Tibial nerve (tissue), 4 donors: ENCODE data around the gene PRH1. TPM values are rescaled to one million over a fixed set of nuclear protein-coding genes. Genes with fewer than 3 reads are reported as not detected.

Experiments
- DNase-seq, 2 donors: peaks; one replicate each; pipeline ENCODE4 v3.0.0-alpha.2; 2019; ENCODE audit warnings: low spot score in 2 of 2
- H3K27ac ChIP-seq, 4 donors: fragments of 200-600 bp; sonication (generic) in 3 of 4; one replicate each; pipeline ENCODE4 v1.5.1; 2017 to 2019; ENCODE audit warnings: mild to moderate bottlenecking in 1 of 4
- H3K27me3 ChIP-seq, 2 donors: fragments of 200-600 bp; sonication (generic) in 1 of 2; one replicate each; pipeline versions ENCODE4 v1.5.1 to v1.6.0; 2017 to 2019
- H3K36me3 ChIP-seq, 3 donors: fragments of 200-600 bp; sonication (generic); one replicate each; pipeline ENCODE4 v1.5.1; 2018 to 2019
- H3K4me1 ChIP-seq, 4 donors: fragments of 200-600 bp; sonication (generic) in 3 of 4; one replicate each; pipeline ENCODE4 v1.5.1; 2017 to 2019
- H3K4me3 ChIP-seq, 4 donors: fragments of 200-600 bp; sonication (generic) in 3 of 4; one replicate each; pipeline ENCODE4 v1.5.1; 2017 to 2019; ENCODE audit warnings: mild to moderate bottlenecking in 1 of 4, moderate library complexity in 1 of 4
- H3K9me3 ChIP-seq, 4 donors: fragments of 200-600 bp; sonication (generic) in 3 of 4; one replicate each; pipeline ENCODE4 v1.5.1; 2017 to 2019
- EP300 ChIP-seq, 2 donors: sonication (generic); formaldehyde crosslinking; IDR thresholded peaks; one replicate each; pipeline ENCODE4 v1.6.1; 2017; ENCODE audit warnings: antibody characterized with exemption in 2 of 2, mild to moderate bottlenecking in 1 of 2
- POLR2A ChIP-seq, 2 donors: fragments of 450-650 bp; IDR thresholded peaks; one replicate each; pipeline ENCODE4 v1.6.1; 2017; ENCODE audit warnings: antibody characterized with exemption in 2 of 2, mild to moderate bottlenecking in 2 of 2, moderate library complexity in 2 of 2
- WGBS, 2 donors: methylation state at CpG; one replicate each; pipeline ENCODE4 v1.1.5; 2018; 5-methylcytosine and 5-hydroxymethylcytosine counted together
- total RNA-seq, 4 donors: library from RNA; depleted of rRNA; stranded (reverse); fragments of >200 nt; gene quantifications; one replicate each; pipeline ENCODE4 v1.1.0, GENCODE V29; 2016
- TF ChIP-seq, protein P1 (sequence below), 5 experiments: fragments of 200-600 bp in 3 of 5; fragments of 450-650 bp in 2 of 5; sonication (generic) in 3 of 5; IDR thresholded peaks; one replicate each; pipeline ENCODE4 v1.5.1; 2016 to 2019; ENCODE audit warnings: antibody characterized with exemption in 5 of 5, mild to moderate bottlenecking in 3 of 5, moderate library complexity in 2 of 5

The PRH1 gene
- 10 to 100 TPM; 45.1 to 54.3 (median 52.4) TPM for total RNA-seq

DNA sequence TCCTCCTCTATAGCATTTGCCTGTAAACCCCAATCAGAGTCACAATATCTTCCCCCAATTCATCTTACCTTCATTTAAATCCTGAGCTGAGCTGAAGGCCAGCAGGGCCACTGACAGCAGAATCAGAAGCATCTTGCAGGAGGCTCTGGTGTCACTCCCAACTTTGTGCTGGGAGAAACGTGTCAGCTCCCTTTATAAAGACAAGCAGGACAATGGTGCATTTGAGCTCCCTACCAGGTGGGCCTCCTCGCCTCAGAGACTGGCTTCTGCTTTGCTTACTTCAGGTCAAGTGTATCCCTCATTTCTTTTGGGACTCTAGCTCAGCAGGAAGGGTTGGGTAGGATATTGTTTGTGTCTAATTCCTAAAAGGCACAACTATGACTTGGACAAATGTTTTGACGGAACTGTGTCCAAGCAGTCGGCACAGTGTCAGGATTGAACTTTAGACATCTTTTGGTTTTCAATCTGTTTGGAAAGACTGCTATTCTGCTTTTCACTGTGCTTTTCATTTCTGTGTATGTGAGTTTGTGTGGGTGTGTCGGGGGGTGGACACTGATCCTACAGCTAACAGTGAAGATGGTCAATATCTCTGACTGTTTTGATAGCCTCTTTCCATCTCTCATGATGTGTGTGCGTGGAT lies at the start of gene PRH1:
Gene PRH1, minus strand, starts transcription at position 170 of the 640 bp plus-strand sequence. Its CDS starts 38 bp downstream, at position 132.
- Histone ChIP-seq H3K4me3 (no peak within 1 kb of the TSS), H3K27me3 (no peaks in the 10 kb centered on the region), H3K4me1 (no peaks in the 10 kb centered on the region), H3K36me3 (peaks cover 0 to 28% (median 0%) of the 10 kb centered on the region in 3 donors), H3K27ac (no peak within 1 kb of the TSS), H3K9me3 (no peaks in the 10 kb centered on the region)
- TF ChIP-seq, protein P1, sequence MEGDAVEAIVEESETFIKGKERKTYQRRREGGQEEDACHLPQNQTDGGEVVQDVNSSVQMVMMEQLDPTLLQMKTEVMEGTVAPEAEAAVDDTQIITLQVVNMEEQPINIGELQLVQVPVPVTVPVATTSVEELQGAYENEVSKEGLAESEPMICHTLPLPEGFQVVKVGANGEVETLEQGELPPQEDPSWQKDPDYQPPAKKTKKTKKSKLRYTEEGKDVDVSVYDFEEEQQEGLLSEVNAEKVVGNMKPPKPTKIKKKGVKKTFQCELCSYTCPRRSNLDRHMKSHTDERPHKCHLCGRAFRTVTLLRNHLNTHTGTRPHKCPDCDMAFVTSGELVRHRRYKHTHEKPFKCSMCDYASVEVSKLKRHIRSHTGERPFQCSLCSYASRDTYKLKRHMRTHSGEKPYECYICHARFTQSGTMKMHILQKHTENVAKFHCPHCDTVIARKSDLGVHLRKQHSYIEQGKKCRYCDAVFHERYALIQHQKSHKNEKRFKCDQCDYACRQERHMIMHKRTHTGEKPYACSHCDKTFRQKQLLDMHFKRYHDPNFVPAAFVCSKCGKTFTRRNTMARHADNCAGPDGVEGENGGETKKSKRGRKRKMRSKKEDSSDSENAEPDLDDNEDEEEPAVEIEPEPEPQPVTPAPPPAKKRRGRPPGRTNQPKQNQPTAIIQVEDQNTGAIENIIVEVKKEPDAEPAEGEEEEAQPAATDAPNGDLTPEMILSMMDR (IDR thresholded peaks at IDR 0.05) = no peak
- TF ChIP-seq POLR2A (IDR thresholded peaks at IDR 0.05) = no peak
- TF ChIP-seq EP300 (IDR thresholded peaks at IDR 0.05) = no peak
- 85 to 87% methylated on average over 6 of the region's 6 CpGs for WGBS, 2 donors
- DNase-seq = no peak

DNA sequence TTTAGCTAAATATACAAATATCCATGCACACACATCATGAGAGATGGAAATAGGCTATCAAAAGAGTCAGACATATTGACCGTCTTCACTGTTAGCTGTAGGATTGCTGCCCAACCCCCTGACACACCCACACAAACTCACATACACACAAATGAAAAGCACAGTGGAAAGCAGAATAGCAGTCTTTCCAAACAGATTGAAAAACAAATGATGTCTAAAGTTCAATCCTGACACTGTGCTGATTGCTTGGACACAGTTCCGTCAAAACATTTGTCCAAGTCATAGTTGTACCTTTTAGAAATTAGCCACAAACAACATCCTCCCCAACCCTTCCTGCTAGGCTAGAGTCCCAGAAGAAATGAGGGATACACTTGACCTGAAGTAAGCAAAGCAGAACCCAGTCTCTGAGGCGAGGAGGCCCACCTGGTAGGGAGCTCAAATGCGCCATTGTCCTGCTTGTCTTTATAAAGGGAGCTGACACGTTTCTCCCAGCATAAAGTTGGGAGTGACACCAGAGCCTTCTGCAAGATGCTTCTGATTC lies 44.8 kb upstream of the PRH1 start, which contains the start of gene PRH2:
Gene PRH2, plus strand, starts transcription at position 491 of the 541 bp plus-strand sequence. Its CDS starts 38 bp downstream, at position 529.
- no peak for TF ChIP-seq EP300 (IDR thresholded peaks at IDR 0.05)
- TF ChIP-seq, protein P1 (IDR thresholded peaks at IDR 0.05) = no peak
- no peaks in the 10 kb centered on the region for H3K36me3 ChIP-seq
- H3K9me3 ChIP-seq = no peaks in the 10 kb centered on the region
- whole genome bisulfite sequencing, 2 donors = 87 to 93% methylated on average over 5 of the region's 5 CpGs
- no peak within 1 kb of the TSS for H3K4me3 ChIP-seq
- no peak within 1 kb of the TSS for H3K27ac ChIP-seq
- DNase-seq = no peak
- H3K27me3 ChIP-seq = no peaks in the 10 kb centered on the region
- H3K4me1 ChIP-seq = no peaks in the 10 kb centered on the region

DNA sequence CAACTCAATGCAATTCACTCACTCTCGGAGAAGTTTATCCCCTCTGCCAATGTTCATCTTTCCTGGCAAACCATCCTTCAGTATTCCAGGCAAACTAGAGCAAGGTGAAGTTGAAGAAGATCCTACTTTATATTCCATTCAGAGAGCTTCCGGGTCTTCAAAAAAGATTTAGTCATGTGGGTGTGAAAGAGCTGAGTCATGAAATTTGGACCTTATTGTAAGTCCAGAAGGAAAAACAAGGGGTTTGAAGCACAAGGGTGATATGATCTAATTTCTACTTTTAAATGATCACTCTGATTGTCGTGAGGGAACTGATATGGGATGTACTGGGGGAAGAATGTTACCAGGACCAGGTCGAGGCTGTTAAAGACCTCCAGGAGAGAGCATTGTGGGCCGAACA lies 42.2 kb upstream of the PRH1 start:
- Histone ChIP-seq H3K4me1 (no peaks in the 10 kb centered on the region), H3K4me3 (no peak overlapping the region), H3K36me3 (no peaks in the 10 kb centered on the region), H3K27me3 (no peaks in the 10 kb centered on the region), H3K27ac (no peak overlapping the region), H3K9me3 (no peaks in the 10 kb centered on the region)
- 95% methylated on average over 5 of the region's 5 CpGs for WGBS, 2 donors
- no peak for TF ChIP-seq POLR2A (IDR thresholded peaks at IDR 0.05)
- TF ChIP-seq, protein P1 (IDR thresholded peaks at IDR 0.05) = no peak
- no peak for TF ChIP-seq EP300 (IDR thresholded peaks at IDR 0.05)
- DNase-seq = no peak

DNA sequence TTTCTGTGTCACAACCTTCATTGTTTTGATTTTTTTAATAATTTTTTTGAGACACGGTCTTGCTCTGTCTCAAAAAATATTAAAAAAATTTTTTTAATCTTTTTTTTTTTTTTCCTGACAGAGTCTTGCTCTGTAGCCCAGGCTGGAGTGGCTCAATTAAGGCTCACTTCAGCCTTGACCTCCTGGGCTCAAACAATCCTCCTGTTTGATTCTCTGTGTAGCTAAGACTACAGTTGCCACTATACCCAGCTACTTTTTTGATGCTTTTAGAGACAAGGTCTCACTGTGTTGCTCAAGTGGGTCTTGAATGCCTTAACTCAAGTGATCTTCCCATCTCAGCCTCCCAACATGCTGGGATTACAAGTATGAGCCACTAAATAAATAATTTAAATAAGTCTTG lies 35.8 kb upstream of the PRH1 start:
- no peak for TF ChIP-seq EP300 (IDR thresholded peaks at IDR 0.05)
- TF ChIP-seq, protein P1 (IDR thresholded peaks at IDR 0.05) = no peak
- TF ChIP-seq POLR2A (IDR thresholded peaks at IDR 0.05) = no peak
- no peaks in the 10 kb centered on the region for H3K27me3 ChIP-seq
- no peak for DNase-seq
- no peaks in the 10 kb centered on the region for H3K9me3 ChIP-seq
- no peak overlapping the region for H3K27ac ChIP-seq
- H3K4me1 ChIP-seq = no peaks in the 10 kb centered on the region
- no peak overlapping the region for H3K4me3 ChIP-seq
- 40 to 70% methylated on average over 1 of the region's 1 CpG for WGBS, 2 donors
- H3K36me3 ChIP-seq = no peaks in the 10 kb centered on the region

DNA sequence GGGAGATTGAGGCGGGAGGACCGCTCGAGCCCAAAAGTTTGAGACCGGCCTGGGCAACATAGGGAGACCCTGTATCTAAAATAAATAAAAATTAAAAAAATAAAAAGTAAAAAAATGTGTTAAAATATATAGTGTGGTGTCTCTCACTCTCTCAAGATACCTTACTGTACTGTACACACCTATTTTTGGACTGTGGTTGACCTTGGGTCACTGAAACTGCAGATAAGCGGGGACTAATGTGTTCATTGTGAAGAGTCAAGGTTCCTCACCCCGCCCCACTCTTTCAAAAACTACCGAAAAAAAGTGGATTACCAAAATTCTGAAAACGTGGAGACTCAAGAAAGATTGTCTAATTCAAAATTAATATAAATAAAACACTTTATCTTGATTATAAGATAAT lies 26.3 kb upstream of the PRH1 start:
- H3K9me3 ChIP-seq = peaks cover 0 to 17% (median 2%) of the 10 kb centered on the region in 4 donors
- no peak for DNase-seq
- 81 to 90% methylated on average over 8 of the region's 8 CpGs for whole genome bisulfite sequencing, 2 donors
- H3K27ac ChIP-seq = no peak overlapping the region
- H3K36me3 ChIP-seq = peaks cover 0 to 15% (median 0%) of the 10 kb centered on the region in 3 donors
- no peaks in the 10 kb centered on the region for H3K4me1 ChIP-seq
- H3K27me3 ChIP-seq = no peaks in the 10 kb centered on the region
- TF ChIP-seq POLR2A (IDR thresholded peaks at IDR 0.05) = no peak
- TF ChIP-seq, protein P1 (IDR thresholded peaks at IDR 0.05) = no peak
- TF ChIP-seq EP300 (IDR thresholded peaks at IDR 0.05) = no peak
- H3K4me3 ChIP-seq = no peak overlapping the region
